GM21528 (cell line): ENCODE measurements around the gene MEIS2.

Source experiments
- ATAC-seq: cut with Tn5 transposase; IDR thresholded peaks from one replicate; pipeline ENCODE4 v1.9.1; 2021; ENCODE audit warnings: mild to moderate bottlenecking, moderate library complexity; ENCODE audit not compliant: unreplicated experiment, low FRiP score

The MEIS2 gene

GRCh38 chr15:36941798-36942197 lies 158.6 kb downstream of the MEIS2 start:
- ATAC-seq, result no peak

GRCh38 chr15:36940636-36941260 lies 159.6 kb downstream of the MEIS2 start:
- no peak for ATAC-seq

- ATAC-seq, result no peak
Observed at GRCh38 chr15:36940219-36940618, 160.1 kb downstream of the MEIS2 start.

- no peak for ATAC-seq
Observed at GRCh38 chr15:36938764-36939163, 161.6 kb downstream of the MEIS2 start.

GRCh38 chr15:36938131-36938530 lies 162.2 kb downstream of the MEIS2 start:
- no peak for ATAC-seq

GRCh38 chr15:36936613-36937012 lies 163.7 kb downstream of the MEIS2 start:
- ATAC-seq, result no peak

- ATAC-seq, result no peak
Observed at GRCh38 chr15:36933255-36933990, 166.9 kb downstream of the MEIS2 start.

- ATAC-seq, result no peak
Observed at GRCh38 chr15:36932070-36932469, 168.3 kb downstream of the MEIS2 start.

- ATAC-seq, result no peak
Observed at GRCh38 chr15:36931434-36931833, 168.9 kb downstream of the MEIS2 start.

GRCh38 chr15:36926427-36926825 lies 173.9 kb downstream of the MEIS2 start:
- no peak for ATAC-seq

GRCh38 chr15:36925653-36926426 lies 174.5 kb downstream of the MEIS2 start:
- ATAC-seq, result no peak

GRCh38 chr15:36925049-36925448 lies 175.3 kb downstream of the MEIS2 start:
- ATAC-seq, result no peak

GRCh38 chr15:36924034-36924433 lies 176.3 kb downstream of the MEIS2 start:
- no peak for ATAC-seq

- no peak for ATAC-seq
Observed at GRCh38 chr15:36921484-36922091, 178.8 kb downstream of the MEIS2 start.

GRCh38 chr15:36917411-36918267 lies 182.7 kb downstream of the MEIS2 start:
- no peak for ATAC-seq

- ATAC-seq, result no peak
Observed at GRCh38 chr15:36914960-36915808, 185.2 kb downstream of the MEIS2 start.

GRCh38 chr15:36914466-36914865 lies 185.9 kb downstream of the MEIS2 start:
- no peak for ATAC-seq

- ATAC-seq, result no peak
Observed at GRCh38 chr15:36912311-36912712, 188.0 kb downstream of the MEIS2 start.

GRCh38 chr15:36911322-36911944 lies 188.9 kb downstream of the MEIS2 start:
- no peak for ATAC-seq
